GM03348 (cell line): Measurements from ENCODE around the gene TNP2.

Experiments
- DNase-seq: peaks from one replicate; pipeline ENCODE4 v3.0.0; 2012; ENCODE audit warnings: low spot score

Gene TNP2

DNA sequence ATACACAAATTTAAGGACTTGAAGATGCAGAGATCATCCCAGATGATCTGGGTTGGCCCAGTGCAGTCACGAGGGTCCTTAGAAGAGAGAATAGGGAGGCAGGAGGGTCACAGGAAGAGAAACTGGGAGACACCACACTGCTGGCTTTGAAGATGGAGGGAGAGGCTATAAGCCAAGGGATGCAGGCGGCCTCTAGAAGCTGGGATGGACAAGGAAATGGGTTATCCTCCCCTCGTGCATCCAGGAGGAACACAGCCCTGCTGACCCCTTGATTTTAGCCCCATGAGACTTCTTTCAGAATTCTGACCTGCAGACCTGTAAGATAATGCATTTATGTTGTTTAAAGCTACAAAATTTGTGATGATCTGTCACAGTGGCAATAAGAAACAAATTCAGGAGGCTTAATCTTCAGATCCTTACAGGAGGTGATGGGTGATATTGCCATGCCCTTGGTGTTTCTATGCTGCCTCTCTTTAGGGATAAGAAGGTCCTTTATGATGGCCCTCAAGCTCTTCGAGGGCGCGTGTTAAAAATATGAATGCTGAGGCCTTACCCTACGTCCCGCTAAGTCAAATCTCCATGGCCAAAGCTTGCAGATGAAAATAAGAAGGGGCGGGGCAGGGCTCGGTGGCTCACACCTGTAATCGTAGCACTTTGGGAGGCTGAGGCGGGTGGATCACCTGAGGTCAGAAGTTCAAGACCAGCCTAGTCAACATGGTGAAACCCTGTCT is 8.6 kb upstream of the TNP2 start:
- no peak for DNase-seq

DNA sequence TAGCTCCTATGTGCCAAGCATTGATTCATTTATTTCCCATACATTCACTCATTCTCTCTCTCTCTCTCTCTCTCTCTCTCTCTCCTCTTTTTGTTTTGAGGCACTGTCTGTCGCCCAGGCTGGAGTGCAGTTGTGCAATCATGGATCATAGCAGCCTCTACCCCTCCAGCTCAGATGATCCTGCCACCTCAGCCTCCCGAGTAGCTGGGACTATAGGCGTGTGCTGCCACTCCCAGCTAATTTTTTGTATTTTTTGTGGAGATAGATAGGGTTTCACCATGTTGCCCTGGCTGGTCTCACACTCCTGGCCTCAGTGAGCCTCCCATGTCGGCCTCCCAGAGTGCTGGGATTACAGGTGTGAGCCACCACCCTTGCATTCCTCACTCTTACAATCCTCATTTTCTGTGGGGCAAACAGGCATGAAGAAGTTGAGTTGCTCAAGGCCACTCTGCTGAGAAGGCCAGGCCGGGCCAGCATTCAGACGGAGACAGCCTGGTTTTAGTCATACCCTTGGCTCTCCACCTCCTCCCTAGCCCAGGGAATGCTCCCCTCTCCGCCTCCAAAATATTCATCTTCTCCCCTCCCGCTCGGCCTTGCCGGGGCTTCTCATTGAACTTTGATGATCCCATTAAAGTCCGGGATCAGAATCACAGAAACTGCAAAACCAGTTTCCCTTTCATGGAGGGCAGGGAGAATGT is 7.9 kb upstream of the TNP2 start:
- no peak for DNase-seq

DNA sequence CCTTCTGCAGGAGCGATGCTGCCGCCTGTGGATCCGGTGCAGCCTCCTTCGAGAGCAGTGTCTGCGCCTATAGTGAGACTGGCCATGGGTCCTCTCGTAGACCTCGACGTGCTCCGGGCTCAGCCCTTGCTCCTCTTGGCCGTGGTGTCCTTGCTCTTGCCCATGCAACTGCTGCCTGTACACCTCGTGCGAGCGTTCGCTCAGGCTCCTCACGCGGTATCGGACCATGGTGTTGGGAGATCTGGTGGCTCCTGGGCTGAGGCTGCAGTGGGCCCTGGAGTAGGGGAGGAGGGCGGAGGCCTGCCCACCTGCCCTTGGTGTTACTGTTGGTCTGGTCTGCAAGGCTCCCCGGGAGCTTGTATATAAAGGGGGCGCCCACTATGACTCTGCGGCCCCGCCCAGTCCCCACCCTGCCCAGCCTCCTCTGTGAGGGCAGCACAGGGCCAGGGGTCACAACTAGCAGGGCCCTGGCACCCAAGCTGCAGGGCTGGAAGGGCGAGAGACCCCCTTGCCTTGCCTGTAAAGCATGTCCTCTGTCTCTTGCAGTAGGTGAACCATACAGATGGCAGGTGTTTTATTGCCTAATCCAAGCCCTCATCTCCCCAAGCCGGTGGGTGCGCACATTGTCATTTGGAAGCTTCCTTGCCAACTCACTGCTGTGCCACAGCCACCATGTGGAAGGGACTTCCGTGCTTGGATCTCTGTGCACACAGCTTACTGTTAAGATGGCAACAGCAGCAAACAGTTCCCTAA is 7.2 kb upstream of the TNP2 start, which contains the start of gene PRM2:
Gene PRM2 (minus strand): TSS at position 338 of the 753 bp plus-strand sequence. CDS start 110 bp downstream, at position 228.
- DNase-seq, result no peak

DNA sequence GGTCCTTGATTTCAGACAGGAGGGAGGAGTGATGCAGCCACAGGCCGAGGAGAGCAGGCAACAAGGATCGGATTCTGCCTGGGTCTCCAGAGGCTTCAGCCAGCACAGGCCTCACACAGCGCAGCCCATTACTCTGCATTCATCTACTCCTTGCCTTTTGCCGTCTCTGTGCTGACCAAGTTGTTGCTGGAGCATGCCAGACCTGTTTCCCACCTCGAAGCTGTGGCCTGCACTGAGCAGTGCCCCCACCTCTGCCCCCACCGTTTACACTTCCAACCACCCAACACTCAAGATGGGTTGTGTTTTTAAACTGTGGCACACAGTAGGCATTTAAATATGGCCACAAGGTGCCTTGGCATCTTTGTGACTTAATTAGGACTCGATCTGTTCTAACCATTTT is 5.8 kb upstream of the TNP2 start:
- no peak for DNase-seq

- no peak for DNase-seq
These were observed 4.7 kb upstream of the TNP2 start for GRCh38 chr16:11273721-11274324.

- no peak for DNase-seq
These were observed 4.0 kb upstream of the TNP2 start, which contains the start of gene PRM3 for GRCh38 chr16:11272921-11273720. PRM3 (minus strand) TSS chr16:11273629; CDS start chr16:11273595, 34 bp downstream.

DNA sequence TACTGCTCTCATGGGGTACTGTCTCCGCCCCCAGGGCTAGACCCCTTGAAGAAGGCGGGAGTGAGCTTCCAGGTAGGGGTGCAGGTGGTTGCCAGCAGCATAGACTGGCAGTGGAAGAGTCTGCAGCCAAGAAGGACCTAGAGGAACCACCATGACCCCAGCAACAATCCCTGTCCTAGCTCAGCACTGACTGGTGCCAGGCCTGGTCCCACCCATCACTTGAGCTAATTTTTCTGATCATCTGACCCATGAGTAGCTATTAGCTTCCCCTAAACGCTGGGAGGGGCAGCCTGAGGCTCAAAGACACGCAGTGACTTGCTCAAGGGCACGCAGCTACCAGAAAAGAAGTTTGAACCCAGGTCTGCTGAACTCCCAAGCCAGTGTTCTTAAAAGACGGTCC is 3.4 kb upstream of the TNP2 start:
- DNase-seq, result no peak

DNA sequence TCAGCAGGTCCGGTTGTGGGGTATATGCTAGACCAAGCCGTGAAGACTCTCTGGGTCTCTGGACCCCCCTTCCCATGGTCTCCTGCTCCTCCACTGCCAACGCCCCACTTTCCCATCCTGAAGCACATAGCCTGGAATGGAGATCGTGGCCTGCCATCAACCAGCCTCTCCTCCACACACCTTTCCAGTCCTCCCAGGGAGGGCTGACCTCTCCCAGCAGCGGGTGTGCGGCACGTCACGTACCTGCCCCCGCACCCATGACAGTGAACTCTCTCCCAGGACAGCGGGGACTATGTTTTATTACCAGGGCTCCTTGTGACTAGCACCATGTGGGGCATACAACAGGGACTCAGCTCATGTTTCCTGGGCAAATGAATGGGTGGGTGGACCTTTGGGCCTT is 2.5 kb upstream of the TNP2 start:
- no peak for DNase-seq

DNA sequence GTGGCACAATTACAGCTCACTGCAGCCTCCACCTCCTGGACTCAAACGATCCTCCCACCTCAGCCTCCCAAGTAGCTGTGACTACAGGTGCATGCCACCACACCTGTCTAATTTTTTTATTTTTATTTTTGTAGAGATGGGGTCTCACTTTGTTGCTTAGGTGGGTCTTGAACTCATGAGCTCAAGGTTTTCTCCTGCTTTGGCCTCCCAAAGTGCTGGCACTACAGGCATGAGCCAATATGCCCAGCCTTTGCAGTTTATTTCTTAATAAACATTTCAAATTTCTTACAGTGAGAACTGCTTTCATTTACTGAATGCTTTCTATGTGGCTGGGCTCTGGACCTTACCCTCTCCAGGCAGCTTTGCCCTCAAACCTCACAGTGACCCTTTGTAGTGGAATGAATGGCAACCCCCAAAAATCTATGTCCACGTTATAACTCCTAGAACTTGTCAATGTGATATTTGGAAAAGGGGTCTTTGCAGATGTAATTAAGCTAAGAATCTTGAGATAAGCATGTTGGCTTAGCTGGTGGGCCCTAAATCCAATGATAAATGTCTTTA is 1.6 kb upstream of the TNP2 start:
- no peak for DNase-seq

- no peak for DNase-seq
These were observed 4.0 kb downstream of the TNP2 start for GRCh38 chr16:11265124-11265523.

DNA sequence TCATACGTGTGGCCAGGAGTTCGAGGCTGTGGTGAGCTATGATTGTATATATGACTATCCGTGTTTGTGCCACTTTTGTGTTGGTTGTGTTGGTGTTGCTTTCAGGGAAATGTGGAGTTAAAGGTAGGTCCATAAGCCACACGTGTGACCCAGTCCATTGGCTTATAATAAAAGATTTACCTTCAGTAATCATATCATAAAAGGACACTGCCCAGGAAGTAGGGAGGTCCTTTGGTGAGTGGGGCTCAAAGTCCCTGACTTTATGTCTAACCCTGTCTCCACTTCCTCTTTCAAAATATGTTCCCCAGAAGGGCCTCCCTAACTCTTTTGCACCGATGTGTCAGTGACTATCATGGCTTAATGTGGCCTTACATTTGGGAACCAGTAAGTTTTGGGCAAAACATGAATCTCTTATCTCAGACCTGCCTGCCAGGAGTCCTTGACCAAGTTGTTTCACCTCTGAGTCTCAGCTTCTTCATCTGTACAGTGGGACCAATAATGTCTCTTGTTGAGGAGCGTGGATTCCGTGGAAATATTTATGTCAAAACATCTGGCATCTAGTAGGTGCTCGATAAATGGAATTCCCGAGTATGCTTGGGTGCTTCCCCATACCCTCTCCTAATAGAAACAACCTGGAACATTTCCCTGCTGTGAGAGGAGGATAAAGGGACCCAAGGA is 4.8 kb downstream of the TNP2 start:
- no peak for DNase-seq

DNA sequence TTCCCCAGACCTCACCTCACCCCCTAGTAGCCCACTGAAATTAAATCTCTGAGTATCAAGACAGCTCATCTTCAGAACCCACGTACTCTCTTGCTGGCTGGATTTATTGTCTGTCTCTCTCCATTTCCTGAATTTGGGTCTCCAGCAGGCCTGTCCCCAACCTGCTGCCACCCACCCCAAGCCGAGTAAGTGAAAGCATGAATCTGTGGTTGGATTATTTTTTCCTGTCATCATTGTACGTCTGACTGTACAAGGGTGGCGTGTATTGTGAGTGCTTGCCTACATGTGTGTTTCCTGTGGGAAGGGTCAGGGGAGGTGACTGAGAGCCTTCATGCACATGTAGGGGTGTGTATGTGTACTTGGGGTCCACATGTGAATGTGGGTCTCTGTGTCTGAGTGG is 5.4 kb downstream of the TNP2 start:
- no peak for DNase-seq

- no peak for DNase-seq
These were observed 6.2 kb downstream of the TNP2 start for GRCh38 chr16:11262915-11263314.

DNA sequence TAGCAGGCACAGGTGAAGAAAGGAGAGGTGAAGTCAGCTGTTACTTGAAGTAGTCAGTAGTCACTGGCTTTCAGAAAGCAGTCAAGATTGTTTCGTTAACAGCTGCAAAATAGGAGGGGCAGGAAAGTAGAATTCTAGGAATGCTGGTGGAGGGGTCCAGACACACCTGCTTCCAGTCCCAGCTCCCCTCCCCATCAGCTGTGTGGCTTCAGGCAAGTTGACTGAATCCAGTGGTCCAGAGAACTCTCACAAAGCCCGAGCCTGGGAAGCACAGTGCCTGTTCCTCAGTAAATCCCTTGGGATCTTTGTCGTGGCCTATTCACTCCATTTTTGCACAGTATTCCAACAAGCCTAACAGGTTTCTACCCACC is 8.5 kb downstream of the TNP2 start:
- DNase-seq, result no peak

- DNase-seq, result no peak
These were observed 9.2 kb downstream of the TNP2 start for GRCh38 chr16:11259655-11260595.

GRCh38 chr16:11258553-11259492 is 10.3 kb downstream of the TNP2 start:
- peak; percentile 29 for DNase-seq

- DNase-seq, result peak; percentile 92
These were observed 11.8 kb downstream of the TNP2 start for GRCh38 chr16:11257131-11257938.
